ENCODE measurements around the gene MGA.
A peak's percentile ranks its signal among the peaks of the same experiment; 100 is the strongest.

The MGA gene

DNA sequence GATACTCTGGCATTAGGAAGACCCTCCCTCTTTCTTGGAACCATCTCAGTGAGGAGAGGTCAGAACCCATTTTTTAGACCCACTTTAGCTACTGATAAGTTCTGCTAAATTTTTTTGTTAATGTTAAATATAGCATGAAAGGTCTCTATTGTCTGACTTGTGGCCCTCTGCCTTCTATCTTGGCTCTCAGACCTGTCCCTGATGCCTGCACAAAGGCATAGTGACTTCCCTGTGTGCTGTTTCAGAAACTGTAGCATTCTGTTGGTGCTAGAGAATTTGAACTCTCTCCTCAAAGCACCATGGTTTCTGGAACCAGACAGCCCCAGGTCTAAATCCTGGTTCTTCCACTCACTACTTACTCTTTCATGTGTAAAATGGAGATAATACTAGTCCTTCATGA is 129.5 kb downstream of the MGA start (continued):
- no peak for TF ChIP-seq ZNF8 (CRISPR knock-in tag; IDR thresholded peaks at IDR 0.05)
- TF ChIP-seq, protein P1, sequence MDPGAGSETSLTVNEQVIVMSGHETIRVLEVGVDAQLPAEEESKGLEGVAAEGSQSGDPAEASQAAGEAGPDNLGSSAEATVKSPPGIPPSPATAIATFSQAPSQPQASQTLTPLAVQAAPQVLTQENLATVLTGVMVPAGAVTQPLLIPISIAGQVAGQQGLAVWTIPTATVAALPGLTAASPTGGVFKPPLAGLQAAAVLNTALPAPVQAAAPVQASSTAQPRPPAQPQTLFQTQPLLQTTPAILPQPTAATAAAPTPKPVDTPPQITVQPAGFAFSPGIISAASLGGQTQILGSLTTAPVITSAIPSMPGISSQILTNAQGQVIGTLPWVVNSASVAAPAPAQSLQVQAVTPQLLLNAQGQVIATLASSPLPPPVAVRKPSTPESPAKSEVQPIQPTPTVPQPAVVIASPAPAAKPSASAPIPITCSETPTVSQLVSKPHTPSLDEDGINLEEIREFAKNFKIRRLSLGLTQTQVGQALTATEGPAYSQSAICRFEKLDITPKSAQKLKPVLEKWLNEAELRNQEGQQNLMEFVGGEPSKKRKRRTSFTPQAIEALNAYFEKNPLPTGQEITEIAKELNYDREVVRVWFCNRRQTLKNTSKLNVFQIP (CRISPR knock-in tag; IDR thresholded peaks at IDR 0.05; ENCODE audit: borderline replicate concordance, low read depth): no peak
- TF ChIP-seq BACH2 (CRISPR knock-in tag; IDR thresholded peaks at IDR 0.05; ENCODE audit: borderline replicate concordance): no peak
- no peak for TF ChIP-seq ZNF565 (CRISPR knock-in tag; conservative IDR thresholded peaks at IDR 0.05; ENCODE audit: low read depth)
- TF ChIP-seq CSDC2 (CRISPR knock-in tag; IDR thresholded peaks at IDR 0.05): no peak
- TF ChIP-seq ZNF70 (CRISPR knock-in tag; IDR thresholded peaks at IDR 0.05): no peak

DNA sequence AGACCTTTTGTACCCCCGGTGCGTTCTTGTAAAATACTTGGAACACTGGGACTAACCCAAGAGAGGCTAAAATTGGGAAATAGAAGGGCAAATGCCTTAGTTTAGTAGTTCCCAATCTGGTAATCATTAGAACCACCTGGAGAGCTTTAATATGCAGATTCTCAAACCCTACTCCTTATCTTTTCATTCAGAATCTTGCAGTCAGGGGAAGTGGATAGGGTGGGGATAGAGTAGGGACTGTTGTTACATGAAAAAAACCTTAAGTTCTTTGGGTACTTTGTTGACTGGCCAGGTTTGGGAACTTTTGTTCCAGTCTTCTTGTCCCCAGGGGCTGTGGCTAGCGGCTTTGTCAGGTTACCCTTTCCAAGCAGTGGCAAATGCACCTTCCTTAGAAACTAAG is 130.0 kb downstream of the MGA start:
- TF ChIP-seq, protein P2, sequence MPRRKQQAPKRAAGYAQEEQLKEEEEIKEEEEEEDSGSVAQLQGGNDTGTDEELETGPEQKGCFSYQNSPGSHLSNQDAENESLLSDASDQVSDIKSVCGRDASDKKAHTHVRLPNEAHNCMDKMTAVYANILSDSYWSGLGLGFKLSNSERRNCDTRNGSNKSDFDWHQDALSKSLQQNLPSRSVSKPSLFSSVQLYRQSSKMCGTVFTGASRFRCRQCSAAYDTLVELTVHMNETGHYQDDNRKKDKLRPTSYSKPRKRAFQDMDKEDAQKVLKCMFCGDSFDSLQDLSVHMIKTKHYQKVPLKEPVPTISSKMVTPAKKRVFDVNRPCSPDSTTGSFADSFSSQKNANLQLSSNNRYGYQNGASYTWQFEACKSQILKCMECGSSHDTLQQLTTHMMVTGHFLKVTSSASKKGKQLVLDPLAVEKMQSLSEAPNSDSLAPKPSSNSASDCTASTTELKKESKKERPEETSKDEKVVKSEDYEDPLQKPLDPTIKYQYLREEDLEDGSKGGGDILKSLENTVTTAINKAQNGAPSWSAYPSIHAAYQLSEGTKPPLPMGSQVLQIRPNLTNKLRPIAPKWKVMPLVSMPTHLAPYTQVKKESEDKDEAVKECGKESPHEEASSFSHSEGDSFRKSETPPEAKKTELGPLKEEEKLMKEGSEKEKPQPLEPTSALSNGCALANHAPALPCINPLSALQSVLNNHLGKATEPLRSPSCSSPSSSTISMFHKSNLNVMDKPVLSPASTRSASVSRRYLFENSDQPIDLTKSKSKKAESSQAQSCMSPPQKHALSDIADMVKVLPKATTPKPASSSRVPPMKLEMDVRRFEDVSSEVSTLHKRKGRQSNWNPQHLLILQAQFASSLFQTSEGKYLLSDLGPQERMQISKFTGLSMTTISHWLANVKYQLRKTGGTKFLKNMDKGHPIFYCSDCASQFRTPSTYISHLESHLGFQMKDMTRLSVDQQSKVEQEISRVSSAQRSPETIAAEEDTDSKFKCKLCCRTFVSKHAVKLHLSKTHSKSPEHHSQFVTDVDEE (CRISPR knock-in tag; IDR thresholded peaks at IDR 0.05): no peak
- TF ChIP-seq ZNF8 (CRISPR knock-in tag; IDR thresholded peaks at IDR 0.05): no peak
- TF ChIP-seq, protein P3, sequence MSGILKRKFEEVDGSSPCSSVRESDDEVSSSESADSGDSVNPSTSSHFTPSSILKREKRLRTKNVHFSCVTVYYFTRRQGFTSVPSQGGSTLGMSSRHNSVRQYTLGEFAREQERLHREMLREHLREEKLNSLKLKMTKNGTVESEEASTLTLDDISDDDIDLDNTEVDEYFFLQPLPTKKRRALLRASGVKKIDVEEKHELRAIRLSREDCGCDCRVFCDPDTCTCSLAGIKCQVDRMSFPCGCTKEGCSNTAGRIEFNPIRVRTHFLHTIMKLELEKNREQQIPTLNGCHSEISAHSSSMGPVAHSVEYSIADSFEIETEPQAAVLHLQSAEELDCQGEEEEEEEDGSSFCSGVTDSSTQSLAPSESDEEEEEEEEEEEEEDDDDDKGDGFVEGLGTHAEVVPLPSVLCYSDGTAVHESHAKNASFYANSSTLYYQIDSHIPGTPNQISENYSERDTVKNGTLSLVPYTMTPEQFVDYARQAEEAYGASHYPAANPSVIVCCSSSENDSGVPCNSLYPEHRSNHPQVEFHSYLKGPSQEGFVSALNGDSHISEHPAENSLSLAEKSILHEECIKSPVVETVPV (CRISPR knock-in tag; IDR thresholded peaks at IDR 0.05): no peak
- TF ChIP-seq ZFP3 (CRISPR knock-in tag; IDR thresholded peaks at IDR 0.05): no peak
- TF ChIP-seq, protein P1 (CRISPR knock-in tag; IDR thresholded peaks at IDR 0.05; ENCODE audit: borderline replicate concordance, low read depth): no peak
- no peak for TF ChIP-seq OSR1 (CRISPR knock-in tag; IDR thresholded peaks at IDR 0.05)
- TF ChIP-seq SNAI2 (CRISPR knock-in tag; IDR thresholded peaks at IDR 0.05): no peak
- no peak for ATAC-seq

DNA sequence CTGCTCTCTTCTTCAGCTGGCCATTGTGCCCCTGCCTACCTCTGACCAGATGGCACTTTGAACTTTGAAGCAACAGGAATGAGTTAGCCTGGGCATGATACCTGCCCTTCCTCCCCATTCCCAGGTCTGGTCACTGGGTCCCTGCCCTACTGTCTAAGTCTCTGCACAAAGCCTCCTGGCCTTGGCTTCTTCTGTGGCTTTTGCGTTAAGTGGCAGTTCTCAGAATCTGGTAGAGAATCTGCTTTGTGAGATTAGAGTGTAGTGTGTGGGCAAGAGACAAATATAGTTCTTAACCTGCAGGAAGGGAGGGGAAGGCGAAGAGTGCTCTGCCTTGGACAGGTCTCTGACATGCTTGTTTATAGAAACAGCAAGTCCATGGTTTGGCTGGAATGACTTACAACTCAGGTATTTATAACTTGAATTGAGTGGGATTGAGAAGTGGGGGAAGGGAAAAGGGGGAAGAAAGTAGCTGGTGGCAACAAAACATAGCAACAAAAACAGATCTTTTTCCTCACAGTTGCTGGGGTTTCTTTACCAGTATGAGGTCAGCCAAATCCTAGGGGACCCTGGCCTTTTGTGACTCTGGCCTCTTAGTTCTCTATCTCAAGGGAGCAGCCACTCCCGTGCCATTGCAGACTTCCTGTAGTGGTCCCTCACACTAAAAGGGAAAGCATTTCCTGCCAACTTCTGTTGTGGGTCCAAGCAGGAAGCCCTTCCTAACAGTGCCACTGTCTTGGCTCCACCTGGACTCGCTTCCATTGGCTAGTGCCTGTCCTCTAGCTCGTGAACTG is 130.7 kb downstream of the MGA start:
- peak; percentile 87 for ATAC-seq
- TF ChIP-seq ESRRG (CRISPR knock-in tag; IDR thresholded peaks at IDR 0.05) (no peak), BACH2 (CRISPR knock-in tag; IDR thresholded peaks at IDR 0.05; ENCODE audit: borderline replicate concordance) (no peak), ZFP30 (CRISPR knock-in tag; IDR thresholded peaks at IDR 0.05) (no peak), GLIS3 (CRISPR knock-in tag; IDR thresholded peaks at IDR 0.05) (no peak), SNAI2 (CRISPR knock-in tag; IDR thresholded peaks at IDR 0.05) (no peak), OSR1 (CRISPR knock-in tag; IDR thresholded peaks at IDR 0.05) (no peak)

DNA sequence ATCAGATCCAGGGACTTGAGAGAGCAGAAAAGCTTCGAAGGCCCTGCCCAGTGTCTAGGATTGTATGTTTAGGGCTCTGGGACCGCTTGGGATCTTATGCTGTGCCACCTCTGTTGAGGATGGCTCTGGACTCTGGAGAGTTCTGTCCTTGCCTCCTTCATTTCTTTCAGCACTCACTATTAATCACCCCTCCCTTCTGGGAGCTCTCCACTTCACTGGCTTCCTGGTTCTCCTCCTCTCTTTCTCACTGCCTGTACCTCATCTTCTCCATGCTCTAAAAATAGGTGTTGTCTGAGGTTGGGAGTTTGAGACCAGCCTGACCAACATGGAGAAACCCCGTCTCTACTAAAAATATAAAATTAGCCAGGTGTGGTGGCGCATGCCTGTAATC is 131.3 kb downstream of the MGA start:
- TF ChIP-seq ZFP30 (CRISPR knock-in tag; IDR thresholded peaks at IDR 0.05) (no peak), ARNTL (CRISPR knock-in tag; IDR thresholded peaks at IDR 0.05; ENCODE audit: borderline replicate concordance, low read depth) (no peak), ZFP3 (CRISPR knock-in tag; IDR thresholded peaks at IDR 0.05) (no peak), ISL1 (CRISPR knock-in tag; IDR thresholded peaks at IDR 0.05) (no peak)
- TF ChIP-seq, protein P4, sequence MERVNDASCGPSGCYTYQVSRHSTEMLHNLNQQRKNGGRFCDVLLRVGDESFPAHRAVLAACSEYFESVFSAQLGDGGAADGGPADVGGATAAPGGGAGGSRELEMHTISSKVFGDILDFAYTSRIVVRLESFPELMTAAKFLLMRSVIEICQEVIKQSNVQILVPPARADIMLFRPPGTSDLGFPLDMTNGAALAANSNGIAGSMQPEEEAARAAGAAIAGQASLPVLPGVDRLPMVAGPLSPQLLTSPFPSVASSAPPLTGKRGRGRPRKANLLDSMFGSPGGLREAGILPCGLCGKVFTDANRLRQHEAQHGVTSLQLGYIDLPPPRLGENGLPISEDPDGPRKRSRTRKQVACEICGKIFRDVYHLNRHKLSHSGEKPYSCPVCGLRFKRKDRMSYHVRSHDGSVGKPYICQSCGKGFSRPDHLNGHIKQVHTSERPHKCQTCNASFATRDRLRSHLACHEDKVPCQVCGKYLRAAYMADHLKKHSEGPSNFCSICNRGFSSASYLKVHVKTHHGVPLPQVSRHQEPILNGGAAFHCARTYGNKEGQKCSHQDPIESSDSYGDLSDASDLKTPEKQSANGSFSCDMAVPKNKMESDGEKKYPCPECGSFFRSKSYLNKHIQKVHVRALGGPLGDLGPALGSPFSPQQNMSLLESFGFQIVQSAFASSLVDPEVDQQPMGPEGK (CRISPR knock-in tag; IDR thresholded peaks at IDR 0.05; ENCODE audit: borderline replicate concordance): no peak
- TF ChIP-seq, protein P3 (CRISPR knock-in tag; IDR thresholded peaks at IDR 0.05): no peak
- TF ChIP-seq, protein P2 (CRISPR knock-in tag; IDR thresholded peaks at IDR 0.05): no peak

More for the DNA sequence above, 131.3 kb downstream of the MGA start:
- ATAC-seq: no peak; the same call in 2 of the 3 replicates

All from SK-N-SH treated with all-trans-retinoic acid at 6 μM for 48 hours (cell line).